NCI-H2081 treated with DMSO at 0.1 percent for 48 hours (cell line): ENCODE data around the gene PKD1L1.
"Not testable (repeated sequence)": the region's sequence is repeated elsewhere in the genome, so short reads cannot be mapped to it uniquely, and the experiment has no call there.

Source experiments
- DNase-seq: peaks from one replicate; lab custom pipeline; 2025; lab: John Stamatoyannopoulos, UW

The PKD1L1 gene

DNA sequence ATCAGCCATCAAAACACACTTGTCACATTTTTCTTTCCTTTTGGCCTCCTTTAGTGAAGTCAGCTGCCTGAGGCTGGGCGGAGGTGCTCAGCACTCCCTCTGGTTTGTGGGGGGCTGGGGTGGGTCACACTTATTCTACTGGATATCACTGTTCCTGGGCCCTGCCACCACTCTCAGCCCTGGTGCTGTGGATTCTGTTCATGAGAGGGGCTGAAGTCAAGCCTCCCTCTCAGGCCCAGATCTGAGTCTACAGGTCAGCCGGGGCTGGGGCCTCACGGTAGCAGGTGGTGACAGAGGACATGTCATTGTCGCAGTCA, 185.6 kb downstream of the PKD1L1 start:
- no peak for DNase-seq

DNA sequence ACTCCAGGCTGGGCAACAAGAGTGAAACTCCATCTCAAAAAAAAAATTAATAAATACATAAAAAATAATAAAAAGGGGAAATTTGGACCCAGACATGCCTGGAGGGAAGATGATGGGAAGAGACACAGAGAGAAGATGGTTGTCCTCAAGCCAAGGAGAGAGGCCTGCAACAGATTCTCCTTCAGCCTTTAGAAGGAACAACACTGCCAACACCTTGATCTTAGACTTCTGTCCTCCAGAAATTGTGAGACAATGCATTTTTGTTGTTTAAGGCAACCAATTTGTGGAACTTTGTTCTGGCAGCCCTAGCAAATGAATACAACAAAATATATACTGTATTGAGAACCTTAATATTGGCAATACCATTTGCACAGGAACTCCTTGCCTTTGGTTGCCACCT, 186.1 kb downstream of the PKD1L1 start:
- no peak for DNase-seq

DNA sequence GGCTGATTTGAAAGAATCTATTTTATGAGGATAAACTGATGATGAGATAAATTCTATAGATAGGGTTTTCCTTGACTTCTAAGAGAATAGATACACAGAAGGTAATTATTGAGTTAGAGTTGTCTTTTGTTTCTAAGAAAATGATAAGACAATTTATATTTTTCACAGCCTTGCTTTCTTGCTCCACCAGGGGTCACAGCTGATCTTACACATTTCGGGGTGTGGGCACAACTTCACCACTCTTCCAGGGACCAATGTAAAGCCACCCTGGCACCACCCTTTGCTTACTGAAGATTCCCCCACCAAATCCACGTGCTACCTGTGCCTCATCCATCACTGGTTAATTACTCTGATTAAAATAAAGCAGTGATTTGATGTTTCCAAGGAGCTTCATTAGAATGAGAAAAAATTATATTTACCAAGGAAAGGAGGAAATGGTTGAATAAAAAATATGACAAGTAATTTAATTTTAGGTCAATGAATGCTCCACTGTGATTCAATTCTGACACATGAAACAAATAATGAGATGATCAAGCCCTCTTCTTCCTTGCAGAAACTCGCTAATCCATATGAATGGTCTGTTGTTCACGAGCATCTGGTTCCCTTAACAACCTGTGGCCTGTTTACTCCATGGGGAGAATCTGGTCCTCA, 189.1 kb downstream of the PKD1L1 start:
- DNase-seq = no peak

DNA sequence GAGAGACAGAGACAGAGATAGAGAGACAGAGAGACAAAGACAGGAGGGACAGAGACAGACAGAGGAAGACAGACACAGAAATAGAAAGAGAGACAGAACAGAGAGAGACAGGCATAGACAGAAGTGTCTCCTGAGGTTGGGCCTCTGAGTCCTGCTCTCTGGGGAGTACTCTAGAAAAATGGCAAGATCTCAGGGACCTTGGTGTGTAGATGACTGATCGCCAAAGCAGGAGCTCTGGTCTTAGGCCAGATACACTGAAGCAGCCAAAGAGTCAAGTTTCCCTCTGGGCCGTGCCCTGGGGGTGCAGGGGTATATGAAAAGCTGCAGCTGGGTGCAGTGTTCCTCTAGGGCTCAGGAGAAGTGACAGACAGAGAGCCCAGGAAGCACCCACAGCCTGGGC, 189.7 kb downstream of the PKD1L1 start:
- DNase-seq = no peak

DNA sequence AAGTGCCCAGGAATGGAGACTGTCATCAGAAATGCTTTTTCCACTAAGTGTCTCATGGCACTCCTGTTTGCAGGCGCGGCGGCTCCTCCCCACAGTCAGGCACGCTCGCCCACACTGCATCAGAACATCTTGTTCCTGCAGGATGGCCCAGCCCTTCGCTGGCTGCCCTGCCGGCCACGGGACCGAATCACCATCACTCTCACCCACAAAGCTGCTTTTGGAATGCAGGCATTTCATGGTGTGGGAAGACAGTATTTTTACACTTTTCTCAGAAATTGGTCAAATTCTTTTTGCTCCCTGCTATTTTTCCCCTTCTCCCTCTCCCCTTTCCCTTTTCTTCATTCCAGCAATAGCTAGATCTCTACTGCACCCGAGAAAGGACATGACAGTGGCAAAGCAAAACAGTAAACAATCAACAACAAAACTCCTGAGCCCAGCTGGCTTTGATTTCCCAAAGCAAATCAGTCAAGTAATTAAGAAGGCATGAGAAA, 190.3 kb downstream of the PKD1L1 start:
- no peak for DNase-seq

DNA sequence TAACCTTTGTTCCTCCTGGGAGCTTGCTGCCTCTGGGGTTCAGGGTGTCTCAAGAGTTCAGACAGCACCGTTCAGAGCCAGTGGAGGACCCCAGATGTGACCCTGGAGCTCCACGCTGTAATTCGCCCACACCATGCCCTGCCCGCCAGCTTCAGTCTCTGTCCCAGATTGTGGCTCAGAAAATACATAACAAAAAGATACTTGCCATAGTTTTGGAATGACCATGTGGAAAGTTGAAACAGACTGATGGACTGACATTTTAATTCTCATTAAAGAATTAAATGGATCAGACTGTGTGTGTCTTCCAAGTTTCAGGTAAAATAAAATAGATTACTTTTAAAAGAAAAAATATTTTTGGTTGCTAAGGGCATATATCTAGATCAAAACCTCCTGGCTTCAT, 191.6 kb downstream of the PKD1L1 start:
- no peak for DNase-seq

DNA sequence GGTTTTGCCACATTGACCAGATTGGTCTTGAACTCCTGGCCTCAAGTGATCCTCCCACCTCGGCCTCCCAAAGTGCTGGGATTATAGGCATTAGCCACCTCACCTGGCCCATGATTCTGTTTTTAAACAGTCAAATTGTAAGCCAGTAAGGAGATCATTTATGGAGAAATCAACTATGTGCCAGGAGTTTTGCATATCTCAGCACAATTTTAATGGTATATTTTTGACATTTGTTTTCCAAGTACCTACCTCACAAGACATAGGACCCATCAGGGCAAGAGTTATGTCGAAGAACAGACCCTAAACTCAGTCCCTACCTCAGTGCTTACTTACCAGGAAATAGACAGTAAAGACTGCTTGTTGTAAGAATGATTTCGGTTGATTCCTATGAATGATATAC, 193.0 kb downstream of the PKD1L1 start:
- DNase-seq = no peak

DNA sequence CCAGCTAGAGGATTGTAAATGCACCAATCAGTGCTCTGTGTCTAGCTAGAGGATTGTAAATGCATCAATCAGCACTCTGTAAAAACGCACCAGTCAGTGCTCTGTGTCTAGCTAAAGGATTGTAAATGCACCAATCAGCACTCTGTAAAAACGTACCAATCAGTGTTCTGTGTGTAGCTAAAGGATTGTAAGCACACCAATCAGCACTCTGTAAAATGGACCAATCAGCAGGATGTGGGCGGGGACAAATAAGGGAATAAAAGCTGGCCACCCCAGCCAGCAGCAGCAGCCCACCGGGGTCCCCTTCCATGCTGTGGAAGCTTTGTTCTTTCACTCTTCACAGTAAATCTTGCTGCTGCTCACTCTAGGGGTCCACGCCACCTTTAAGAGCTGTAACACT, 196.5 kb downstream of the PKD1L1 start:
- not testable (repeated sequence) for DNase-seq

DNA sequence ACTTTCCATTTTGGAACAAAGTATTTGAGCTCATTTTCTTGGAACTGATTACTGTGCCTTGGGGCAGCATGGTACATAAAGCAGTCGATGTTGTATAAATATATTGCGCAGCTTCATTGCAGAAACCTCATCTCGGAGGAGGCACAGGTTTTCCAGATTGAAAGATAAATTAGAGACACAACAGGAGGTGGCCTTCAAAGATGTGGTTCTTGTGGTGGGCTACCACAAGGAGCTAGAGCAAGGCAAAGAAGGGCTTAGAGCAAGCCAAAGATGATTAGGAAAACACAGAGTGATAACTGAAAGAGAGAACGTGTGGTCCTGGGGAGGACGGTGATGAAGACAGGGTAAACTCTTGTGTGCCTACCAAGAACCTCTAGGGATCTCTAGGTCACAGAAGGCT, 197.2 kb downstream of the PKD1L1 start:
- no peak for DNase-seq

GRCh38 chr7:47748041-47748440, 200.2 kb downstream of the PKD1L1 start:
- DNase-seq = no peak

GRCh38 chr7:47747160-47747559, 201.1 kb downstream of the PKD1L1 start:
- DNase-seq = no peak

GRCh38 chr7:47746468-47746867, 201.8 kb downstream of the PKD1L1 start:
- no peak for DNase-seq

GRCh38 chr7:47744883-47745282, 203.4 kb downstream of the PKD1L1 start:
- no peak for DNase-seq

DNA sequence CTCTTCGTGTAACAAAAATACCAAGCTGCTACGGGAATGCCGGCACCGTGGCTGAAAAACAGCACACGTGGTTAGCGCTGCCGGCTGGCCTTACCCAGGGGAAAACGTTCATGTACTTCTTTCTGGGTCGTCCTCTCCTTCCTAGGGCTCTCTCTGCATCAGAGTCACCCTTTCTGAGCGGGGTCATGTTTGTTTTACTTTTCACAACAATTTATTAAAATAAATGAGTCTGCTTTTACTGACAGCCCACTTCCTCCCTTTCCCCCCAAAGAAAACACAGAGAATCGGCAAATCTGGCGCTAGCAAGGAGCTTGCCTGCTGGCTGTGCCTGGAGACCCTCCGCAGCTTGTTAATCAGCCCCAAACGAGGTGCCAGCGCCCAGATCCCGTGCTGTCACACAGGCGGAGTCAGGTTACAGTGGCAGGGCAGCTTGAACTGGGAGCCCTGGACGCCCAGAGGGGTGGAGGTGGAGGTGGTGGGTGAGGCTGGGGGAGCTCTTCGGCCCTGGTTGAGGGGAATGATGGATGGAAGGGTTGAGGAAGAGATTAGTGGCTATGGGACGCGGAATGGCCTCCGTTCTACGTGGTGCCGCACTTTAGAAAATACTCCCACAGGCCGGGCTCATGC, 204.2 kb downstream of the PKD1L1 start:
- DNase-seq = no peak

- DNase-seq = no peak
Observed at GRCh38 chr7:47741984-47742383, 206.3 kb downstream of the PKD1L1 start.

DNA sequence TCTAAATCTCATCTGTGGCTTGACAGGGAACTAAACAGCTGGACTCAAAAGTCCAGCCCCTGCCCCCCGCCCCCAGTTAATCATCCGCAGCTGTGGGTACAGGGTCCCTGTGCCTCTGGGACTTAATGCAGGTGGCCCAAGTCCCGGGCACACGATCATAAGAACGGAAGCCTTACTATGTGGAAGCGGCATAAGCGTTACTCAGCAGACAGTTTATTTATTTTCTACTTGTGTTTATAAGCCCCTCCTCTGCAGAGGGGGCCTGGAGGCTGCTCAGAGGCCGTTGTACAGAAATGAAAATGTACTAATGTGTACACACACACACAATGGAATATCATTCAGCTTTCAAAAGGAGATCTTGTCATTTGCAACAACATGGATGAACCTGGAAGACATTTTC, 208.4 kb downstream of the PKD1L1 start:
- no peak for DNase-seq

DNA sequence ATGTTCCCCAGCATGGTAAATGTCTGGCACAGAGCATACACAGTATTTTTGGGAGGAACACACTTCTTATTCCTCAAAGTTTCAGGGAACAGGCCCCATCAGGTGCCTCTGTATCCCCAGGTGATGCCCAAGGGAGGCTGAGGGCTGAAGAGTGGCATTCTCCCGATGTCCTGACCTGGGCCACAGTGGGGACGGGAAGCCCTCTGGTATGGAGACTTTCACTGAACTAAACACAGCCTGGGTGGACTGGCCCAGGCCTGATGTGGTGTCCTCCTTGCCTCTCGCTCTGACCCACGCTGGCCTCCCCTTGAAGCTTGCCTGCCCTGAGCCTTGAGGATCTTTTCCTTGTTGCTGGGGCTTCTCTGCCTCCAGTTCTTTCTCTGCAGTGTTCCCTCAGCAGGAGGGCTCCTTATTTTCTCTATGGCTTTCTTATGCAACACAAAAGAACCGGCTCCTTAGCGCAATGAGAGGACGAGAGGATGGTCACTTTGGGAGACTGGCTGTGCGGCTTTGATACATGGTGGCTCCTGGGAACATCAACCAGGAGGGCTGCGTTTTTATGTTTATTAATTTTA, 208.9 kb downstream of the PKD1L1 start:
- DNase-seq = no peak

GRCh38 chr7:47738563-47739166, 209.6 kb downstream of the PKD1L1 start:
- DNase-seq = no peak

DNA sequence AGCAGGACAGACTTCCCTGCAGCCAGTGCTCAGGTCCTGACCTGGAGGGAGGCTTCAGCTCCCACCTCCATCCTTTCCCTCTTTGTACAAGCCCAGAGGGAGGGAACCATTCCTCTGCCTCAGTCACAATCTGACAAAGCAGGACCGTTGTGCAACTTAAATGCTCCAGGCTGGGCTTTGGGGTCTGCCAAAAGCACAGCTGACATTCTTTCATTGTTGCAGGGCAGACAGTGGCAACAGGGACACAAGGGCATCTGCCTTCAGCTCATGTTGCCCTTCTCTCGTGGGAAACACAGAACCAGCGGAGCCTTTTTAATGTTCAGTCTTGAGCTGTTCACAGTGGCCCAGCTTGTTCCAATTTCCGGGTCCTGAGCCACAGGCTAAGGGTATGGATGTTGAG, 210.7 kb downstream of the PKD1L1 start:
- DNase-seq = no peak

GRCh38 chr7:47735431-47736345, 212.6 kb downstream of the PKD1L1 start:
- DNase-seq = no peak

- no peak for DNase-seq
Observed at GRCh38 chr7:47734949-47735291, 213.3 kb downstream of the PKD1L1 start.

DNA sequence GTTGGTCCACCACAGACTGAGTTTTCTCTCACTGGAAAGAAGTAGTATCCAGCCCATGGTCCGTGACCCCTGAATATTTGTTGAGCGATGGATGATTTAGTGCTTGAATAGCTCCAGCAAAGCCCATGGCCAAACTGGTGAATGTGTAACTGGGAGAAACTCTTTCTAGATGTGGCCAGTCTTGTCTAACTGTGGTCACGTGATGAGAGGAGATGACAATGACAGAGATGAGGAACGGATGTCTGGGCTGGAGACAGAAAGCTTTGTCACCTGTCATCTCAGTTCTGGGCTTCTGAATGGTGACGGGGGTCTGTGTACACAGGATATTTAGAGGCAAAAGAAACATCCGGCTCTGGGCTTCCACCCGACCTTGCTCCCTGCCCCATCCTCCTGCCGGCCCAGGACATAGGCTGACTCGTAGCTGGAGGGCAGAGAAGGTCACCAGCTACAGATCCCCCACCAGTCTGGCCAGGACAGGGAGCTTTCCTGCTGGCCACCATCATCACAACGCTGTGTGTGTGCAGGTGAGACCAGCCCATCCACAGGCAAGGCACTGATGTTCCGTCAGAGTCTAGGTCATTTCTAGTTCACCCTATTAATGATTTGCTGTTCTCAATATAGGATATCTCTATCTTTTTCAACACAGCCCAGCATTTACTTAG, 213.8 kb downstream of the PKD1L1 start:
- no peak for DNase-seq
